ENCODE data around the gene RPLP2. TPM values are rescaled to one million over a fixed set of nuclear protein-coding genes. Genes with fewer than 3 reads are reported as not detected.

RPLP2 gene
- total and polyA plus RNA-seq, 2 of the 4 experiments (the other 2 are of a cell fraction) = 59.9 to 1,897 TPM

GRCh38 chr11:823441-824291, 13.9 kb downstream of the RPLP2 start:
- no TSS peak for BruUV-seq (replicated peaks)
- H3K9me1 ChIP-seq (ENCODE audit: insufficient read depth, low read length) = peaks cover 13% of the 10 kb centered on the region
- no peak overlapping the region for H3K4me2 ChIP-seq (ENCODE audit: low read depth, low read length)
- no peak overlapping the region for H4K8ac ChIP-seq (ENCODE audit: low read depth in 2 of 2, low read length in 2 of 2)
- H3K4me1 ChIP-seq (ENCODE audit: control insufficient read depth, insufficient read depth, low read length) = peaks cover 19% of the 10 kb centered on the region
- no peak overlapping the region for H2AK9ac ChIP-seq (replicated peaks; ENCODE audit: low read depth, low read length, poor library complexity)
- no peak overlapping the region for H4K91ac ChIP-seq (ENCODE audit: insufficient read depth, low read depth, low read length)
- no peak overlapping the region for H3K23ac ChIP-seq (ENCODE audit: low read depth, low read length)
- H3K18ac ChIP-seq (ENCODE audit: low read depth, low read length) = no peak overlapping the region
- dilution Hi-C loops (cut with HindIII; ENCODE audit: low sequenced_read_pairs, unreplicated experiment) (no loop called here), in situ Hi-C loops (cut with MboI; ENCODE audit: low sequenced_read_pairs) (no loop called here), intact Hi-C loops (cut with micrococcal nuclease) (no loop called here)
- ATAC-seq (ENCODE audit: low read depth) (no peak), DNase-seq (no peak)
- peaks cover 6% of the 10 kb centered on the region; the same call in 1 of the 2 replicates for H3K27me3 ChIP-seq (ENCODE audit: control insufficient read depth, insufficient read depth, low read length)
- H2AFZ ChIP-seq (replicated peaks; ENCODE audit: low read length, poor library complexity) = no peak overlapping the region
- H3K14ac ChIP-seq (replicated peaks; ENCODE audit: low read depth, low read length) = no peak overlapping the region
- TF ChIP-seq NFE2L2 (IDR thresholded peaks at IDR 0.05; ENCODE audit: low read depth, low read length) = no peak
- no peak for TF ChIP-seq MXI1 (IDR thresholded peaks at IDR 0.05; ENCODE audit: borderline replicate concordance, low read depth, low read length)
- TF ChIP-seq MAZ (IDR thresholded peaks at IDR 0.05; ENCODE audit: borderline replicate concordance, low read depth, low read length) = no peak
- TF ChIP-seq USF2 (IDR thresholded peaks at IDR 0.05; ENCODE audit: low read depth, low read length) = no peak
- no peak for TF ChIP-seq FOS (IDR thresholded peaks at IDR 0.05; ENCODE audit: low read depth, low read length)
- no peak for TF ChIP-seq BHLHE40 (IDR thresholded peaks at IDR 0.05; ENCODE audit: low read depth, low read length)
- no peak for TF ChIP-seq POLR2A (IDR thresholded peaks at IDR 0.05; ENCODE audit: low read depth, low read length)
- TF ChIP-seq CHD1 (IDR thresholded peaks at IDR 0.05; ENCODE audit: low read depth, low read length) = no peak
- TF ChIP-seq SMC3 (IDR thresholded peaks at IDR 0.05; ENCODE audit: low read depth, low read length) = no peak
- TF ChIP-seq MAFK (IDR thresholded peaks at IDR 0.05; ENCODE audit: low read depth, low read length) = no peak
- TF ChIP-seq ELK1 (IDR thresholded peaks at IDR 0.05; ENCODE audit: borderline replicate concordance, low read depth, low read length) = no peak
- no peak for TF ChIP-seq CEBPB (IDR thresholded peaks at IDR 0.05; ENCODE audit: low read depth, low read length)
- no peak for TF ChIP-seq RFX5 (IDR thresholded peaks at IDR 0.05; ENCODE audit: low read depth, low read length)
- TF ChIP-seq RCOR1 (IDR thresholded peaks at IDR 0.05; ENCODE audit: insufficient replicate concordance, low read length) = no peak
- TF ChIP-seq CTCF (conservative IDR thresholded peaks at IDR 0.05; ENCODE audit: low read depth, low read length) = no peak
- ChIA-PET POLR2A (ENCODE audit: unreplicated experiment) (no interaction called here), CTCF (no interaction called here)
- H4K20me1 ChIP-seq (ENCODE audit: insufficient read depth, low read length) = peaks cover 37% of the 10 kb centered on the region
- WGBS, 2 experiments (ENCODE audit: extremely low coverage in 2 of 2, insufficient read length in 1 of 2) = 86% methylated on average over 32 of the region's 53 CpGs; no CpG with 5 or more reads in 1 of the 2 experiments
- H2BK20ac ChIP-seq (ENCODE audit: low read depth, low read length) = no peak overlapping the region
- no peak overlapping the region for H3K4me3 ChIP-seq (ENCODE audit: insufficient read depth, low read depth, low read length)
- peaks cover 30% of the 10 kb centered on the region for H3K36me3 ChIP-seq (ENCODE audit: control insufficient read depth, insufficient read depth, low read length)
- H3K56ac ChIP-seq (ENCODE audit: extremely low read depth, insufficient read depth, low read length) = no peak overlapping the region
- no peak overlapping the region for H3K4ac ChIP-seq (ENCODE audit: low read depth, low read length)
- no peaks in the 10 kb centered on the region for H3K9me3 ChIP-seq (ENCODE audit: control insufficient read depth, insufficient read depth, low read length)
- no peak overlapping the region for H2BK5ac ChIP-seq (ENCODE audit: low read depth, low read length, poor library complexity, severe bottlenecking)
- H3K9ac ChIP-seq (ENCODE audit: low read depth, low read length) = no peak overlapping the region
- H3K79me1 ChIP-seq (ENCODE audit: low read depth in 1 of 2, low read length in 2 of 2) = peaks cover 19 to 29% of the 10 kb centered on the region in 2 experiments
- no peak overlapping the region for H3K27ac ChIP-seq (ENCODE audit: insufficient read depth, low read length)
- H4K5ac ChIP-seq (ENCODE audit: low read depth, low read length) = no peak overlapping the region
- H2BK15ac ChIP-seq (ENCODE audit: low read depth, low read length) = no peak overlapping the region
- H2BK120ac ChIP-seq (ENCODE audit: low read depth, low read length) = no peak overlapping the region
- H2AK5ac ChIP-seq (ENCODE audit: low read depth, low read length) = no peak overlapping the region
